ENCODE measurements around the gene MYBBP1A. TPM values are rescaled to one million over a fixed set of nuclear protein-coding genes. Genes with fewer than 3 reads are reported as not detected.

MYBBP1A gene
- total and polyA plus RNA-seq, 9 of the 15 experiments (the other 6 are each of a cell fraction or from before 2014, with no cell fraction given) = 2.0 to 114 (median 47.2) TPM

DNA sequence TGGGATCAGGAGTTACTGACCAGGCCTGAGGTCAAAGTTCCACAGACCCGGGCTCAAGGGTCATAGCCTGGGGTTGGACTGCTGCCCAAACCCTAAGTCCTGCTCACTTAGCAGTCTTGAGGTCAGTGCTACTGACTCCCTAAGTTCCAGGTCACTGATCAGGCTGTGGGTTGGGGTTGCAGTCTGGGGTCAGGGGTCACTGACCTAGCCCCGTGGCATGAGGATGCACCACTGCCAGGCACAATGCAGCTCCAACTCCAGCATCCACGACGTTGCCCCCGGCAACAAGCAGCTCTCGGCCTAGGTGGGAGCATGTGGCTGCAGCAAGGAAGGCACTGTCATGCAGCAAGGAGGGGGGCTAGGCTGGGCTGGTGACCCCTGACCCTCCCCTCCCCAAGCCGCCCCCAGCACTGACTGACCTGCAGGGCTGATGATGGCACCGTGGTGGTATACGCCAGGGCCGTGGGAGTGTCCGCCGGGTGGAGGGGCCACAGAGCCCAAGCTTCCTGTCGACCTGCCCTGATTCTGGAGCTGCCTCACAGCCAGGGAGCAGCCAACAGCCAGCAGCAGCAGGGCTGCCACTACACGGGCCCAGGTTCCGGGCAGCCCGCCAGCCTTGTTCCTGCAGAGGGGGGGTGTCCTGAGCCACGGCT is 4.1 kb upstream of the MYBBP1A start:
- TF ChIP-seq RFX1 (IDR thresholded peaks at IDR 0.05) (peak; percentile 55), CHD2 (IDR thresholded peaks at IDR 0.05; ENCODE audit: low read depth, low read length) (no peak)
- ATAC-seq (no peak), FAIRE-seq (no peak), DNase-seq (ENCODE audit: extremely low read depth in 1 of 4, low spot score in 3 of 4) (no peak)
- no peak overlapping the region for H3K9ac ChIP-seq (ENCODE audit: insufficient read depth in 1 of 2, low read depth in 2 of 2, low read length in 2 of 2)
- H3K9me3 ChIP-seq (replicated peaks; ENCODE audit: control insufficient read depth, insufficient read depth, low read depth, low read length) = no peaks in the 10 kb centered on the region
- 61% methylated on average over 14 of the region's 17 CpGs for WGBS (ENCODE audit: insufficient coverage, low coverage, missing lambda C conversion rate)
- no peaks in the 10 kb centered on the region for H3K27me3 ChIP-seq (ENCODE audit: control insufficient read depth in 2 of 2, insufficient read depth in 2 of 2, low read length in 2 of 2)
- H3K36me3 ChIP-seq (ENCODE audit: control insufficient read depth, insufficient read depth, low read length) = no peaks in the 10 kb centered on the region
- H3K4me2 ChIP-seq (ENCODE audit: insufficient read depth, low read length) = no peak overlapping the region
- no peaks in the 10 kb centered on the region for H4K20me1 ChIP-seq (replicated peaks; ENCODE audit: control insufficient read depth, insufficient read depth, low read length)
- H3K79me2 ChIP-seq (ENCODE audit: control insufficient read depth, insufficient read depth, low read length) = peaks cover 14% of the 10 kb centered on the region
- peaks cover 3 to 22% of the 10 kb centered on the region in 2 experiments; a peak in 4 of 5 replicates for H3K4me1 ChIP-seq (replicated peaks in 1 of 2; ENCODE audit: control insufficient read depth in 2 of 2, insufficient read depth in 2 of 2, low read length in 2 of 2)
- BruUV-seq (replicated peaks) = no TSS peak
- ChIA-PET CTCF (ENCODE audit: low intra/inter-chr PET ratio) (no interaction called here), POLR2A (no interaction called here)
- no peaks in the 10 kb centered on the region for H3K9me1 ChIP-seq (ENCODE audit: control insufficient read depth, insufficient read depth, low read length)
- in situ Hi-C loops (cut with MboI) = no loop called here
- intact Hi-C loops (cut with micrococcal nuclease) = no loop called here
- no peak overlapping the region for H3K4me3 ChIP-seq
- no peak overlapping the region for H3K27ac ChIP-seq (ENCODE audit: extremely low read depth, low read depth, low read length)
- H2AFZ ChIP-seq (ENCODE audit: low read depth, low read length) = no peak overlapping the region

DNA sequence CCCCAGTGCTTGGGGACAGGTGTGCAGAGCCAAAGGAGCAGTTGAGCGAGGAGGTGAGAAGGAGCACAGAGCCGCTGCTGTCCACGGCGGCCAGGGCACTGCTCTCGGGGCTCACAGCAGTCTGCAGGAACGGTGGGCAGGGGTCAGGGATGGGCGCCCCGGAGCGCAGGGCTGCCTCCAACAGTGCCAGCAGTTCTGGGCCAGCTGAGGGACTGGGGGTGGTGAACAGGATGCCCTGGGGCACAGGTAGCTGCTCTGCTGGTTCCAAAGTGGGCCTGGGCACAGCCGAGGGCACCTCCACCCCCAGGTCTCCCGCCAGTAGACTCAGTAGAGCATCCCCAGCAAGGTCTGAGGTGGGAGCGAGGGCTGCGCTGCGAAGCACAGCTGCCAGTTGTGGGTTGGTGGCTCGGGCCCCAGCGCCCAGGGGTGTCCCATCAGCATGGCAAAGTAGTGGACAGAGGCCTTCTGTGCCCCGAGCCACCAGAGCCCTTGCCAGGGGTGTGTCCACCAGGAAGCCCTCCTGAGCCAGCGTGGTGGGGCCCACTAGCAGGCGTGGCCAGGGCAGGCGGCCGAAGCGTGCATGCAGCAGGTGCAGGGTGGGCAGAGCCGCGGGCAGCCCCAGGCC is 3.3 kb upstream of the MYBBP1A start:
- DNase-seq (ENCODE audit: extremely low read depth in 1 of 4, low spot score in 3 of 4) (no peak), FAIRE-seq (no peak), ATAC-seq (no peak)
- no peak overlapping the region for H3K9ac ChIP-seq (ENCODE audit: insufficient read depth in 1 of 2, low read depth in 2 of 2, low read length in 2 of 2)
- no peak overlapping the region for H3K4me2 ChIP-seq (ENCODE audit: insufficient read depth, low read length)
- H3K4me1 ChIP-seq (replicated peaks in 1 of 2; ENCODE audit: control insufficient read depth in 2 of 2, insufficient read depth in 2 of 2, low read length in 2 of 2) = peaks cover 3 to 26% of the 10 kb centered on the region in 2 experiments; a peak in 4 of 5 replicates
- ChIA-PET POLR2A (no interaction called here), CTCF (ENCODE audit: low intra/inter-chr PET ratio) (no interaction called here)
- H3K79me2 ChIP-seq (ENCODE audit: control insufficient read depth, insufficient read depth, low read length) = peaks cover 22% of the 10 kb centered on the region
- H3K36me3 ChIP-seq (ENCODE audit: control insufficient read depth, insufficient read depth, low read length) = peaks cover 7% of the 10 kb centered on the region; the same call in 1 of the 3 replicates
- no peak overlapping the region for H3K4me3 ChIP-seq
- intact Hi-C loops (cut with micrococcal nuclease) (no loop called here), in situ Hi-C loops (cut with MboI) (no loop called here)
- H3K27me3 ChIP-seq (ENCODE audit: control insufficient read depth in 2 of 2, insufficient read depth in 2 of 2, low read length in 2 of 2) = no peaks in the 10 kb centered on the region
- WGBS (ENCODE audit: insufficient coverage, low coverage, missing lambda C conversion rate) = 80% methylated on average over 16 of the region's 24 CpGs
- H2AFZ ChIP-seq (ENCODE audit: low read depth, low read length) = no peak overlapping the region
- no peak overlapping the region for H3K27ac ChIP-seq (ENCODE audit: extremely low read depth, low read depth, low read length)
- no peaks in the 10 kb centered on the region for H3K9me1 ChIP-seq (ENCODE audit: control insufficient read depth, insufficient read depth, low read length)
- no TSS peak for BruUV-seq (replicated peaks)
- H3K9me3 ChIP-seq (replicated peaks; ENCODE audit: control insufficient read depth, insufficient read depth, low read depth, low read length) = no peaks in the 10 kb centered on the region
- H4K20me1 ChIP-seq (replicated peaks; ENCODE audit: control insufficient read depth, insufficient read depth, low read length) = no peaks in the 10 kb centered on the region
- TF ChIP-seq CCAR2 (IDR thresholded peaks at IDR 0.05; ENCODE audit: low read depth, low read length) (no peak), ZNF830 (CRISPR knock-in tag; IDR thresholded peaks at IDR 0.05) (no peak), ZNF3 (CRISPR knock-in tag; IDR thresholded peaks at IDR 0.05) (no peak), PYGO2 (tag; IDR thresholded peaks at IDR 0.05) (no peak), SPI1 (IDR thresholded peaks at IDR 0.05; ENCODE audit: borderline replicate concordance, low read depth, low read length) (no peak), GATA2 (CRISPR knock-in tag; IDR thresholded peaks at IDR 0.05) (no peak), POLR3A (IDR thresholded peaks at IDR 0.05; ENCODE audit: borderline replicate concordance, extremely low read depth, insufficient read depth, insufficient read length) (no peak), TCFL5 (CRISPR knock-in tag; conservative IDR thresholded peaks at IDR 0.05) (no peak), POLR2AphosphoS2 (IDR thresholded peaks at IDR 0.05; ENCODE audit: low read length) (no peak), TAL1 (IDR thresholded peaks at IDR 0.05) (no peak), SMARCA5 (IDR thresholded peaks at IDR 0.05) (no peak)
- TF ChIP-seq, protein P1, sequence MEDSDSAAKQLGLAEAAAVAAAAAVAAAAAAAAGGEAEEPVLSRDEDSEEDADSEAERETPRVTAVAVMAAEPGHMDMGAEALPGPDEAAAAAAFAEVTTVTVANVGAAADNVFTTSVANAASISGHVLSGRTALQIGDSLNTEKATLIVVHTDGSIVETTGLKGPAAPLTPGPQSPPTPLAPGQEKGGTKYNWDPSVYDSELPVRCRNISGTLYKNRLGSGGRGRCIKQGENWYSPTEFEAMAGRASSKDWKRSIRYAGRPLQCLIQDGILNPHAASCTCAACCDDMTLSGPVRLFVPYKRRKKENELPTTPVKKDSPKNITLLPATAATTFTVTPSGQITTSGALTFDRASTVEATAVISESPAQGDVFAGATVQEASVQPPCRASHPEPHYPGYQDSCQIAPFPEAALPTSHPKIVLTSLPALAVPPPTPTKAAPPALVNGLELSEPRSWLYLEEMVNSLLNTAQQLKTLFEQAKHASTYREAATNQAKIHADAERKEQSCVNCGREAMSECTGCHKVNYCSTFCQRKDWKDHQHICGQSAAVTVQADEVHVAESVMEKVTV (CRISPR knock-in tag; IDR thresholded peaks at IDR 0.05) = no peak

Data from K562 (cell line).